ENCODE data around the gene SESN2.

SESN2 gene

GRCh38 chr1:28308750-28309149 is 49.4 kb downstream of the SESN2 start:
- POLR2A ChIA-PET, result interaction anchor here (0.9 to 1.1 kb wide), 2 partner anchors 20 kb away, joined by 3 to 4 read pairs; partner anchors contain the start of gene MED18
- TF ChIP-seq LEF1 (IDR thresholded peaks at IDR 0.05; ENCODE audit: borderline replicate concordance) (no peak), L3MBTL2 (conservative IDR thresholded peaks at IDR 0.05) (no peak)
- CTCF ChIA-PET, result no interaction called here
- no peak for DNase-seq (ENCODE audit: extremely low spot score)

GRCh38 chr1:28309702-28310101 is 50.4 kb downstream of the SESN2 start:
- DNase-seq (ENCODE audit: extremely low spot score), result no peak
- ChIA-PET CTCF (no interaction called here), POLR2A (interaction anchor here (0.6 to 0.9 kb wide), 2 partner anchors 19 to 864 kb away, joined by 3 to 4 read pairs; partner anchors contain the start of gene MED18)
- TF ChIP-seq TARDBP (IDR thresholded peaks at IDR 0.05) (no peak), ELF4 (IDR thresholded peaks at IDR 0.05) (no peak), SUZ12 (IDR thresholded peaks at IDR 0.05) (no peak), HDGF (IDR thresholded peaks at IDR 0.05; ENCODE audit: borderline replicate concordance) (no peak), ZNF384 (IDR thresholded peaks at IDR 0.05) (no peak), BHLHE40 (IDR thresholded peaks at IDR 0.05; ENCODE audit: borderline replicate concordance) (no peak), FOXA1 (IDR thresholded peaks at IDR 0.05) (no peak), FOXK2 (IDR thresholded peaks at IDR 0.05) (no peak), FOXM1 (IDR thresholded peaks at IDR 0.05; ENCODE audit: borderline replicate concordance) (no peak), CTBP1 (IDR thresholded peaks at IDR 0.05; ENCODE audit: borderline replicate concordance) (no peak), ARNT (IDR thresholded peaks at IDR 0.05) (no peak), PKNOX1 (IDR thresholded peaks at IDR 0.05) (no peak), SP1 (IDR thresholded peaks at IDR 0.05) (no peak), L3MBTL2 (conservative IDR thresholded peaks at IDR 0.05) (no peak)

- ChIA-PET POLR2A (interaction anchor here (1.2 to 6.2 kb wide), 2 partner anchors 14 to 65 kb away, joined by 4 to 39 read pairs; partner anchors contain the start of gene MED18), CTCF (interaction anchor here (1.1 kb wide), 1 partner anchor 13 kb away, joined by 3 read pairs; no protein-coding TSS in a partner anchor)
- DNase-seq (ENCODE audit: extremely low spot score), result no peak
- TF ChIP-seq HDGF (IDR thresholded peaks at IDR 0.05; ENCODE audit: borderline replicate concordance) (no peak), ZNF384 (IDR thresholded peaks at IDR 0.05) (no peak), LEF1 (IDR thresholded peaks at IDR 0.05; ENCODE audit: borderline replicate concordance) (no peak), FOXK2 (IDR thresholded peaks at IDR 0.05) (no peak), FOXA1 (IDR thresholded peaks at IDR 0.05) (no peak), NFRKB (IDR thresholded peaks at IDR 0.05) (no peak), ARNT (IDR thresholded peaks at IDR 0.05) (no peak), SP1 (IDR thresholded peaks at IDR 0.05) (no peak), BHLHE40 (IDR thresholded peaks at IDR 0.05; ENCODE audit: borderline replicate concordance) (no peak), TARDBP (IDR thresholded peaks at IDR 0.05) (no peak), CTBP1 (IDR thresholded peaks at IDR 0.05; ENCODE audit: borderline replicate concordance) (no peak), PKNOX1 (IDR thresholded peaks at IDR 0.05) (no peak), FOXM1 (IDR thresholded peaks at IDR 0.05; ENCODE audit: borderline replicate concordance) (no peak), SUZ12 (IDR thresholded peaks at IDR 0.05) (no peak), L3MBTL2 (conservative IDR thresholded peaks at IDR 0.05) (no peak), ELF4 (IDR thresholded peaks at IDR 0.05) (no peak)
Measured at GRCh38 chr1:28313702-28314546, 54.6 kb downstream of the SESN2 start.

- ChIA-PET CTCF (interaction anchor here (1.1 kb wide), 1 partner anchor 12 kb away, joined by 3 read pairs; no protein-coding TSS in a partner anchor), POLR2A (interaction anchor here (1.2 to 6.2 kb wide), 3 partner anchors 14 to 65 kb away, joined by 3 to 39 read pairs (median 4); partner anchors contain the start of gene MED18)
- no peak for TF ChIP-seq LEF1 (IDR thresholded peaks at IDR 0.05; ENCODE audit: borderline replicate concordance)
- no peak for TF ChIP-seq ELF4 (IDR thresholded peaks at IDR 0.05)
- TF ChIP-seq SUZ12 (IDR thresholded peaks at IDR 0.05), result no peak
- no peak for TF ChIP-seq SP1 (IDR thresholded peaks at IDR 0.05)
- TF ChIP-seq HDGF (IDR thresholded peaks at IDR 0.05; ENCODE audit: borderline replicate concordance), result no peak
- TF ChIP-seq L3MBTL2 (conservative IDR thresholded peaks at IDR 0.05), result no peak
- no peak for TF ChIP-seq FOXA1 (IDR thresholded peaks at IDR 0.05)
- TF ChIP-seq BHLHE40 (IDR thresholded peaks at IDR 0.05; ENCODE audit: borderline replicate concordance), result no peak
Measured at GRCh38 chr1:28314547-28314941, 55.2 kb downstream of the SESN2 start.

GRCh38 chr1:28317014-28317413 is 57.7 kb downstream of the SESN2 start:
- ChIA-PET POLR2A (interaction anchor here (0.8 to 6.2 kb wide), 2 partner anchors 11 to 57 kb away, joined by 3 to 39 read pairs; partner anchors contain the start of gene MED18), CTCF (interaction anchor here (0.6 kb wide), 1 partner anchor 159 kb away, joined by 5 read pairs; no protein-coding TSS in a partner anchor)
- TF ChIP-seq FOXM1 (IDR thresholded peaks at IDR 0.05; ENCODE audit: borderline replicate concordance), result no peak
- no peak for TF ChIP-seq TARDBP (IDR thresholded peaks at IDR 0.05)
- no peak for TF ChIP-seq ZNF384 (IDR thresholded peaks at IDR 0.05)
- TF ChIP-seq FOXK2 (IDR thresholded peaks at IDR 0.05), result no peak
- TF ChIP-seq FOXA1 (IDR thresholded peaks at IDR 0.05), result no peak
- TF ChIP-seq PKNOX1 (IDR thresholded peaks at IDR 0.05), result no peak
- no peak for TF ChIP-seq BHLHE40 (IDR thresholded peaks at IDR 0.05; ENCODE audit: borderline replicate concordance)
- no peak for TF ChIP-seq CTBP1 (IDR thresholded peaks at IDR 0.05; ENCODE audit: borderline replicate concordance)
- no peak for TF ChIP-seq ELF4 (IDR thresholded peaks at IDR 0.05)
- no peak for TF ChIP-seq SP1 (IDR thresholded peaks at IDR 0.05)
- TF ChIP-seq NFRKB (IDR thresholded peaks at IDR 0.05), result no peak
- no peak for TF ChIP-seq ARNT (IDR thresholded peaks at IDR 0.05)
- DNase-seq (ENCODE audit: extremely low spot score), result no peak

More at GRCh38 chr1:28314547-28314941, 55.2 kb downstream of the SESN2 start:
- DNase-seq (ENCODE audit: extremely low spot score), result no peak
